Left renal pelvis (tissue), 4 donors: ENCODE results near the gene RNF212. TPM values are rescaled to one million over a fixed set of nuclear protein-coding genes. Genes with fewer than 3 reads are reported as not detected.

Source experiments
- DNase-seq, 4 donors: peaks; one replicate each; pipeline ENCODE4 v3.0.0-alpha.2; 2013; ENCODE audit warnings: low read depth in 4 of 4, low spot score in 3 of 4
- polyA plus RNA-seq, 4 donors: library from polyadenylated mRNA; unstranded; fragments of 120-200 nt; gene quantifications; one replicate each; pipeline ENCODE4 v1.2.1, GENCODE V29; 2013; ENCODE audit not compliant: insufficient read length in 4 of 4

RNF212 gene
- polyA plus RNA-seq, 4 donors, result 10.5 to 19.2 (median 15.8) TPM

GRCh38 chr4:1039493-1040343 is 73.6 kb downstream of the RNF212 start:
- no peak for DNase-seq

DNA sequence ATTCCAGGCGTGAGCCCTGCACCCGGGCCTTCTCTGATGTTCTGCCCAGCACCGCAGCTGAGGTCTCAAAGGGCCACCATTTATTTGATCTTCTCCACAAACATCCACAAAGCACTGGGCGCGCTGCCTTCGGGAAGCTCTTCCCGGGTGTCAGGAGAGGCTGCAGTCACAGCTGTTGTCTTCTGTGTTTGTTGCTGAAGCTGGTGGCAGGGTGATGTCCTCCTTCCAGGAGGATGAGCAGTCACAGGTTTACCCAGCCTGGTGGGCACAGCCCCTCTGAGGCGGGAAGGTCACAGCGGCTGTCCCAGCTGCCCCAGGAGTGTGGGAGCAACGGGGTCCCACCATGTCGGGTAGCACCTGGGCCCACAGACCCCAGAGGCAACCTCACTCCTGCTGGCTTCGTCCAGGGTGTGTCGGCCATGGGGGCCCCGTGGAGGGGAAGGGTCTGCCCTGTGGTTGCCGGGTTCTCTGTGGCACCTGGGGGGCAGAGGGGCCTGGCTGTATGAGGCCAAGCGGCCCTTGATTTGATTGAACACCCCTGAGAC is 74.3 kb downstream of the RNF212 start:
- no peak for DNase-seq

GRCh38 chr4:1036976-1037810 is 76.2 kb downstream of the RNF212 start:
- no peak for DNase-seq

- no peak for DNase-seq
These were observed 77.3 kb downstream of the RNF212 start for GRCh38 chr4:1036095-1036494.

DNA sequence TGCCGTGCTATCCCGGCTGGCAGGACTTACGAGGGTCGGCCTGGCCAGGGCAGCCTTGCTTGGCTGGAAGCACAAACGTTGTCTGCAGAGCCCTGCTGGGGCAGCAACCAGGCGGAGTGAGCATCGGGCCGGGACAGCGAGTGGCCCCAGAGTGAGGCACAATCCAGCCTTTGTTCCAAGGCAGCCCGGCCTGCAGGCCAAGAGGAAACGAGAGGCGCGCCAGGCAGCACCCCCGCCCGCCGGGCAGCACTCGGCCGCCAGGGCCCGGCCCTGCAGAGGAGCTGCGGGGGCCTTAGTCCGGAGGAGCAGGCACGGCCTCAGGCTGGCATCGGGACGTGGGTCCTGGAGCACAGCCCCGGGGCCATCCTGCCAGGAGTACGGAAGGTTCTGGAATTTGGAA is 77.9 kb downstream of the RNF212 start:
- DNase-seq, result no peak

DNA sequence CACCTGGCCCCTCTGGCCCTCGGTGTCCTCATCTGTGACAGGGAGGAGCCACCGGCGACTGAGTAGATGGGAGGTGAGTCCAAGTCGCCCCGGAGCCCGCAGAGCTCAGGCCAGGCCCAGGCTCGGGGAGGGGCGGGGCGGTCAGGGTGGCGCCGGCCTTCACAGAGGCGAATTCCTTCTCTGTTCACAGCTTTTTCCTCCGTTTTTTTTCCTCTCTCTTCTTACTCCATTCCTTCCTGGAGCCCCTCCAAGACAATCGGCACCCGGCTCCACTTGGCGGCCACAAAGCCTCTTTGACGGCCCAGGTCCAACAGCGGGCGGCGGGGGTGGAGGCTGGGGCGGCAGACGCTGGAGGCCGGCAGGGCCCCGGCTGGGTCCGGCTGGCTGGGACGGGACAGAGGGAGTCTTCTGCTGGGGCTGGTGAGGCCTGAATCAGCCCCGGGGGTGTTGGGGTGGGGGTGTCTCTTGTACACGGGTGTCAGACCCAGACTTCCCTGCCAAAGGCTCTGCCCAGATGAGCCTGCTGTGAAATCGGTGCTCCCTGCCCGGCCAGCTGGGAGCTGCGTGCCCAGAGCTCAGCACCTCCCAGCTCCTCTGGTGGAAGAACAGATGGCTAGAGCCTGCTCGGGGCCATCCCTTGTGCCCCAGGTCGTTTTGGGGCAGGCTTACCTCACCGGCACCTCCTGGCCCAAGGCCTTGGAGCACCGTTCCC is 79.4 kb downstream of the RNF212 start:
- no peak for DNase-seq

DNA sequence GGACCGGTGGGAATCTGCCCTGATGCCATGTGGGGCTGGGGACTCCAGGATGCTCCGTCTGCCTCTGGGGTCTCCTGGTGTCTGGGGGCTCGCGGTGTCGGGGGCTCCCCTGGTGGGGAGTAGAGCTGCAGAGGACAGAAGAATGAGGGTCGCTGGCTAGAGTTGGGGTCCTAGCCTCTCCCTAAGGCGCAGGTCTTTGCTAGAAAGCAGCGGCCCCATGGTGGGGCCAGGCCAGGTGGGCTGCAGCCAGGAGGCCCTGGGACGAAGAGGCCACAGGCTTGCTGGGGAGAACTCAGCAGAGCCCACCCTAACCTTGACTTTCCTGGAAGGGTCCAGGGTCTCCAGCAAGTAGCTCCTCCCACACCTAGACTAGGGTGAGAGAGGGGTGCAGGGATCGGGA is 80.5 kb downstream of the RNF212 start:
- DNase-seq, result no peak

GRCh38 chr4:1031956-1032795 is 81.2 kb downstream of the RNF212 start:
- DNase-seq, result no peak

GRCh38 chr4:1031346-1031745 is 82.0 kb downstream of the RNF212 start:
- DNase-seq, result no peak

DNA sequence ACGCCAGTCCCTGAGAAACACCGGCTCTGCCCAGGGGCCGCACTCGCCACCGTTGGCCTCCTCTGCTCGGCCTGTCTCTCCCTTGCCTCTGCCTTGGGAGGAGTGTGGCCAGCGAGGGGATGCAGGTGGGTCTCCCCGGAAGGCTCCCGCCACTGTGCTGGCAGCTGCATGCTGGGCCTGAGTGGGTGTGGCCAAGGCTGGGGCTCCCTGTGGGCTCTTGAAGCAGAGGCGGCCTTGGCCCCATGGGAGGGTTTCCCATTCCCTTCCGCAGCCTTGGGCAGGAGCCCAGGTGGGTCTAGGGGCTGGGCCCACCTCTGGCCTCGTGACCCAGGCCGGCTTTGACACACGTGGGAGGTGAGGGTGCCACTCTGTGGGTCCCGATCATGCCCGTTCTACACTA is 82.8 kb downstream of the RNF212 start:
- no peak for DNase-seq

DNA sequence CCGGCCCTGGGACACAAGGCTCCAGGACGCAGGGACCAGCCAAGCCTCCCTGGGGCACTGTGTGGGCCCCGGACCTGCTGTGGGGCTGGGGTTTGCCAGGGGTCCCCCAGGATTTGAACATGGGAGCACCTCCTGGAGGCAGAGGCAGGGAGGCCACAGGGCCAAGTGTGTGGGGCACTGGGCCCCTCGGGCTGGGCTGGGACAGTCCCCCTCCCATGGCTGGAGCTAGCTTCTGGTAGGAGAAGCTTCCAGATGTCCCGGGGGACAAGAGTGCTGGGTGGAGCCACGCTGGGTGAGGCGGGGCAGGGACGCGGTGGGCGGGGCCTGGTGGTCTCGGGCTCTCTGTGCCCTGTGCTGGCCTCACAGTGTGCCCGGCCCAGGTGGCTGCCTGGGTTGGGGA is 83.3 kb downstream of the RNF212 start:
- DNase-seq, result no peak

- no peak for DNase-seq
These were observed 83.8 kb downstream of the RNF212 start for GRCh38 chr4:1029529-1029928.

- DNase-seq, result no peak
These were observed 84.7 kb downstream of the RNF212 start for GRCh38 chr4:1028574-1029220.

- no peak for DNase-seq
These were observed 85.5 kb downstream of the RNF212 start for GRCh38 chr4:1027915-1028238.

DNA sequence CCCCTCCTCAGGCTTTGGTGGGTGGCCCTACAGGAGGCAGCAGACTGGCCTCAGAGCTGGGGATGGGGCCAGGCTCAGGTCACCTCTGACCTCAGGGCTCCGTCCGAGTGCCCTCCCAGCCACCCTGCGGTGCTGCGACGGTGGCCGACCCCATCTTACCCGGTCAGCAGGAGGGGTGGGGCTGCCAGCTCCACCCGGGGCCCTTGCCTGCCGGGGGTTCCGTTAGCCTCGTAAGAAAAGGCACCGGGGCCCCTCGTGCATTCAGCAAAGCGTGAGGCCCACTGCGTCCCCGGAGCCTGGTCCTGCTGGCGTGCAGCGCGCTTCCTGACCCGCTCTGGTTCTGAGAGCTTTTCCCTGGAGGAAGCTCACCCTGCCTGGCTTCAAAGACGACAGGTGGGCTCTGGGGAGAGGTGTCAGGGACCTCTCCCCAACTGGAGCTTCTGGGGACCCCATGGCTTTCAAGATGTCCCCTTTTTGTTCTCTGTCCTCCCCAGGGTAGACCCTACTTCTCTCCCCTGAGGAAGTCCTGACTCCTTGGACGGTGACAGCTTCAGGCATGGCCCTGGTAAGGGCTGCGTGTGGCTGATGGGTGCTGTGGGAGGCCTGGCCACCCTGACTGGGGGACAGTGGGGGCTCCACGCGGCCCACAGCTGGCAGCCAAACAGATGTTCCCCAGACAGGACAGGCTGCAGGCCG is 86.0 kb downstream of the RNF212 start:
- DNase-seq, result no peak

GRCh38 chr4:1026115-1026514 is 87.2 kb downstream of the RNF212 start:
- no peak for DNase-seq

DNA sequence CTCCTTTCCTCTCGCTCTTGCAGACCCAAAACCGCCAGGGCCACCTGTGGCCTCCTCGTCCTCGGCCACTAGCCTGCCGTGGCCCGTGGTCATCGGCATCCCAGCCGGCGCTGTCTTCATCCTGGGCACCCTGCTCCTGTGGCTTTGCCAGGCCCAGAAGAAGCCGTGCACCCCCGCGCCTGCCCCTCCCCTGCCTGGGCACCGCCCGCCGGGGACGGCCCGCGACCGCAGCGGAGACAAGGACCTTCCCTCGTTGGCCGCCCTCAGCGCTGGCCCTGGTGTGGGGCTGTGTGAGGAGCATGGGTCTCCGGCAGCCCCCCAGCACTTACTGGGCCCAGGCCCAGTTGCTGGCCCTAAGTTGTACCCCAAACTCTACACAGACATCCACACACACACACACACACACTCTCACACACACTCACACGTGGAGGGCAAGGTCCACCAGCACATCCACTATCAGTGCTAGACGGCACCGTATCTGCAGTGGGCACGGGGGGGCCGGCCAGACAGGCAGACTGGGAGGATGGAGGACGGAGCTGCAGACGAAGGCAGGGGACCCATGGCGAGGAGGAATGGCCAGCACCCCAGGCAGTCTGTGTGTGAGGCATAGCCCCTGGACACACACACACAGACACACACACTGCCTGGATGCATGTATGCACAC is 88.3 kb downstream of the RNF212 start:
- DNase-seq, result no peak

DNA sequence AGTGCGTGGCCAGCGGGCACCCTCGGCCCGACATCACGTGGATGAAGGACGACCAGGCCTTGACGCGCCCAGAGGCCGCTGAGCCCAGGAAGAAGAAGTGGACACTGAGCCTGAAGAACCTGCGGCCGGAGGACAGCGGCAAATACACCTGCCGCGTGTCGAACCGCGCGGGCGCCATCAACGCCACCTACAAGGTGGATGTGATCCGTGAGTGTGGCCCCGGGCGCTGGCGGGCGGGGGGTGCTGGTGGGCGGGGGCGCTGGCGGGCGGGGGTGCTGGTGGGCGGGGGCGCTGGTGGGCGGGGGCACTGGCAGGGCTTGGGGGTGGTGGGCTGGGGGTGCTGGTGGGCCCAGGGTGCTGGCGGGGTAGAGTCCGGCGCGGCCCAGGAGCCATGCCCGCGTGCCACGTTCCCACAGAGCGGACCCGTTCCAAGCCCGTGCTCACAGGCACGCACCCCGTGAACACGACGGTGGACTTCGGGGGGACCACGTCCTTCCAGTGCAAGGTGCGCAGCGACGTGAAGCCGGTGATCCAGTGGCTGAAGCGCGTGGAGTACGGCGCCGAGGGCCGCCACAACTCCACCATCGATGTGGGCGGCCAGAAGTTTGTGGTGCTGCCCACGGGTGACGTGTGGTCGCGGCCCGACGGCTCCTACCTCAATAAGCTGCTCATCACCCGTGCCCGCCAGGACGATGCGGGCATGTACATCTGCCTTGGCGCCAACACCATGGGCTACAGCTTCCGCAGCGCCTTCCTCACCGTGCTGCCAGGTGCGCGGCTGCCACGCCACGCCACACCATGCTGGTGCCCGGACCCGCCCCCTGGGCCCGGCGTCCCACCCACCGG is 89.2 kb downstream of the RNF212 start:
- no peak for DNase-seq
